ENCODE data around the gene ANKRD37. TPM values are rescaled to one million over a fixed set of nuclear protein-coding genes. Genes with fewer than 3 reads are reported as not detected.
A peak's percentile ranks its signal among the peaks of the same experiment; 100 is the strongest.

ANKRD37 gene
- total RNA-seq, 6 experiments from 2014 or later, result 3.1 to 11.4 (median 4.1) TPM

DNA sequence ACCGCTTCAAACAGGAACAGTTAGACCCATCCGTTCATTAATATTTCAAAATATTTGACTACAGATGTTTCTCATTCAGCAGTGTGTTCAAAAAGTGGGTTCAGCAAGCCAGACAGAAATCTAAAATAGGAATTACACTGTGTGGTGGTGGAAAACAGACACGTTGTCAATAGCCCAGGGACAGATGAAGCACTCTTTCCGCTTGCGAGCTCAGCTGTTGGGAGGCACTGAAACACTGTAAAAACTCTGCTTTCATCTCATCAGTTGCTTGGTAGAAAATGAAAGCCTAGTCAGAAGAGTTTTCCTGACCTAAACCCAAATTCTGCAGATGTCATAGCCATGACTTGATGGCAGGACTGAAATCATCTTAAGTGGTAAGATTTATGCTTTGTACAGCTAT is 39.4 kb upstream of the ANKRD37 start:
- no peaks in the 10 kb centered on the region for H3K9me3 Mint-ChIP-seq
- peak overlapping the region; percentile 82; the same call in 1 of the 2 replicates for H3K27ac Mint-ChIP-seq
- no peak for TF ChIP-seq CTCF (IDR thresholded peaks at IDR 0.05)
- peak; percentile 55 for DNase-seq
- H3K4me3 Mint-ChIP-seq, result peak overlapping the region; percentile 28; the same call in 1 of the 2 replicates
- H3K4me1 Mint-ChIP-seq (ENCODE audit: low read depth), result peaks cover 55% of the 10 kb centered on the region
- no peaks in the 10 kb centered on the region; the same call in 1 of the 2 replicates for H3K27me3 Mint-ChIP-seq (ENCODE audit: insufficient read depth)
- peaks cover 30% of the 10 kb centered on the region; the same call in 1 of the 2 replicates for H3K36me3 Mint-ChIP-seq (ENCODE audit: low read depth)

GRCh38 chr4:185357733-185358440 is 38.8 kb upstream of the ANKRD37 start:
- H3K36me3 Mint-ChIP-seq (ENCODE audit: low read depth), result peaks cover 26% of the 10 kb centered on the region
- no peaks in the 10 kb centered on the region for H3K9me3 Mint-ChIP-seq
- TF ChIP-seq CTCF (IDR thresholded peaks at IDR 0.05), result no peak
- H3K27ac Mint-ChIP-seq, result peak overlapping the region; percentile 82
- DNase-seq, result no peak
- no peaks in the 10 kb centered on the region; the same call in 1 of the 2 replicates for H3K27me3 Mint-ChIP-seq (ENCODE audit: insufficient read depth)
- peak overlapping the region; percentile 28; the same call in 1 of the 2 replicates for H3K4me3 Mint-ChIP-seq
- peaks cover 55% of the 10 kb centered on the region for H3K4me1 Mint-ChIP-seq (ENCODE audit: low read depth)

- H3K4me3 Mint-ChIP-seq, result peak overlapping the region; percentile 52; the same call in 1 of the 2 replicates
These were observed 38.1 kb upstream of the ANKRD37 start for GRCh38 chr4:185358514-185358913.

DNA sequence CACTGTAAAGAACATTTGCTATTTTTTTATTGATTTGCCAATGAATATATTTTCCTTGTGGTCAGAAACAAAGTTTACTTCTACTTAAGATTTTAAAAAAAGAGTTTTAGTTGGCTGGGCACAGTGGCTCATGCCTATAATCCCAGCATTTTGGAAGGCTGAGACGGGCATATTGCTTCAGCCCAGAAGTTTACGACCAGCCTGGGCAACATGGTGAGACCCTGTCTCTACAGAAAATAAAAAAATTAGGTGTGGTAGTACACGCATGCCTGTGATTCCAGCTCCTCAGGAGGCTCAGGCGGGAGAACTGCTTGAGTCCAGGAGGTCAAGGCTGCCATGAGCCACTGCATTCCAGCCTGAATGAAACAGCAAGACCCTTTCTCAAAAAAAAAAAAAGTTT is 37.7 kb upstream of the ANKRD37 start:
- Mint-ChIP-seq H3K9me3 (no peaks in the 10 kb centered on the region), H3K27me3 (ENCODE audit: insufficient read depth) (no peaks in the 10 kb centered on the region; the same call in 1 of the 2 replicates), H3K36me3 (ENCODE audit: low read depth) (peaks cover 21% of the 10 kb centered on the region), H3K27ac (peak overlapping the region; percentile 82), H3K4me1 (ENCODE audit: low read depth) (peaks cover 55% of the 10 kb centered on the region), H3K4me3 (peak overlapping the region; percentile 71)
- no peak for DNase-seq
- TF ChIP-seq CTCF (IDR thresholded peaks at IDR 0.05), result no peak

More at GRCh38 chr4:185358514-185358913, 38.1 kb upstream of the ANKRD37 start:
- H3K9me3 Mint-ChIP-seq, result no peaks in the 10 kb centered on the region
- H3K27me3 Mint-ChIP-seq (ENCODE audit: insufficient read depth), result no peaks in the 10 kb centered on the region; the same call in 1 of the 2 replicates
- DNase-seq, result peak; percentile 54
- peaks cover 22% of the 10 kb centered on the region for H3K36me3 Mint-ChIP-seq (ENCODE audit: low read depth)
- TF ChIP-seq CTCF (IDR thresholded peaks at IDR 0.05), result no peak
- H3K4me1 Mint-ChIP-seq (ENCODE audit: low read depth), result peaks cover 55% of the 10 kb centered on the region
- H3K27ac Mint-ChIP-seq, result peak overlapping the region; percentile 82

- H3K4me1 Mint-ChIP-seq (ENCODE audit: low read depth), result peaks cover 55% of the 10 kb centered on the region
- TF ChIP-seq CTCF (IDR thresholded peaks at IDR 0.05), result no peak
- peak; percentile 77 for DNase-seq
These were observed 36.7 kb upstream of the ANKRD37 start for GRCh38 chr4:185359767-185360446.

More at GRCh38 chr4:185359767-185360446, 36.7 kb upstream of the ANKRD37 start:
- Mint-ChIP-seq H3K27me3 (ENCODE audit: insufficient read depth) (no peaks in the 10 kb centered on the region), H3K4me3 (peak overlapping the region; percentile 71), H3K36me3 (ENCODE audit: low read depth) (peaks cover 14% of the 10 kb centered on the region), H3K27ac (peak overlapping the region; percentile 82), H3K9me3 (no peaks in the 10 kb centered on the region)

Data from HFFc6 (cell line).